Testis (tissue), 3 donors: ENCODE measurements around the gene CSNK1G2. TPM values are rescaled to one million over a fixed set of nuclear protein-coding genes. Genes with fewer than 3 reads are reported as not detected.

Source experiments
- DNase-seq: peaks from one replicate; pipeline ENCODE4 v3.0.0-alpha.2; 2019
- H3K27ac ChIP-seq, 2 donors: fragments of 200-600 bp; sonication (generic); one replicate each; pipeline ENCODE4 v1.5.1; 2019
- H3K27me3 ChIP-seq: fragments of 200-600 bp; sonication (generic); one replicate; pipeline ENCODE4 v1.5.1; 2019
- H3K36me3 ChIP-seq: fragments of 200-600 bp; sonication (generic); one replicate; pipeline ENCODE4 v1.5.1; 2017; ENCODE audit warnings: low read depth; ENCODE audit errors: missing control alignments
- H3K4me1 ChIP-seq: fragments of 200-600 bp; sonication (generic); one replicate; pipeline ENCODE4 v1.5.1; 2019
- H3K4me3 ChIP-seq, 2 donors: fragments of 200-600 bp; sonication (generic); one replicate each; pipeline ENCODE4 v1.5.1; 2017 to 2019
- H3K9me3 ChIP-seq: fragments of 200-600 bp; sonication (generic); one replicate; pipeline ENCODE4 v1.5.1; 2017
- POLR2A ChIP-seq: fragments of 450-650 bp; IDR thresholded peaks from one replicate; pipeline ENCODE4 v1.6.1; 2017; ENCODE audit warnings: antibody characterized with exemption, mild to moderate bottlenecking, moderate library complexity
- WGBS, 2 donors: methylation state at CpG; one replicate each; pipeline ENCODE4 v1.1.5; 2018; 5-methylcytosine and 5-hydroxymethylcytosine counted together
- intact Hi-C: fragments of 100-400 bp; cut with DNase I; formaldehyde crosslinking; loops from one replicate; pipeline ENCODE4 v1.15.1; 2023; ENCODE audit warnings: low total_unique reads
- polyA plus RNA-seq: library from polyadenylated mRNA; stranded (reverse); fragments of 350-450 nt; fragmentation: Illumina TruSeq; extraction: RNeasy Lipid Tissue Mini Kit (QIAGEN cat#74804); gene quantifications from one replicate; pipeline ENCODE4 v1.2.3, GENCODE V29; 2014; ENCODE audit warnings: low read depth, low replicate concordance; ENCODE audit not compliant: insufficient read depth
- total RNA-seq, 2 donors: library from RNA; depleted of rRNA; stranded (reverse); fragments of >200 nt; gene quantifications; one replicate each; pipeline ENCODE4 v1.2.3, GENCODE V29; 2016
- TF ChIP-seq, protein P1 (sequence below), 3 experiments: fragments of 450-650 bp in 2 of 3; fragments of 200-600 bp in 1 of 3; sonication (generic) in 1 of 3; IDR thresholded peaks; one replicate each; pipeline ENCODE4 v1.5.1; 2016 to 2019; ENCODE audit warnings: antibody characterized with exemption in 3 of 3, mild to moderate bottlenecking in 2 of 3, moderate library complexity in 1 of 3

The CSNK1G2 gene
- total and polyA plus RNA-seq, 3 donors from 2014 or later: 159 to 287 (median 178) TPM

- H3K4me3 ChIP-seq: no peak overlapping the region
- no peaks in the 10 kb centered on the region for H3K27me3 ChIP-seq
- DNase-seq: no peak
- peaks cover 9% of the 10 kb centered on the region for H3K4me1 ChIP-seq
- H3K9me3 ChIP-seq: no peaks in the 10 kb centered on the region
- no peak overlapping the region for H3K27ac ChIP-seq
- TF ChIP-seq, protein P1, sequence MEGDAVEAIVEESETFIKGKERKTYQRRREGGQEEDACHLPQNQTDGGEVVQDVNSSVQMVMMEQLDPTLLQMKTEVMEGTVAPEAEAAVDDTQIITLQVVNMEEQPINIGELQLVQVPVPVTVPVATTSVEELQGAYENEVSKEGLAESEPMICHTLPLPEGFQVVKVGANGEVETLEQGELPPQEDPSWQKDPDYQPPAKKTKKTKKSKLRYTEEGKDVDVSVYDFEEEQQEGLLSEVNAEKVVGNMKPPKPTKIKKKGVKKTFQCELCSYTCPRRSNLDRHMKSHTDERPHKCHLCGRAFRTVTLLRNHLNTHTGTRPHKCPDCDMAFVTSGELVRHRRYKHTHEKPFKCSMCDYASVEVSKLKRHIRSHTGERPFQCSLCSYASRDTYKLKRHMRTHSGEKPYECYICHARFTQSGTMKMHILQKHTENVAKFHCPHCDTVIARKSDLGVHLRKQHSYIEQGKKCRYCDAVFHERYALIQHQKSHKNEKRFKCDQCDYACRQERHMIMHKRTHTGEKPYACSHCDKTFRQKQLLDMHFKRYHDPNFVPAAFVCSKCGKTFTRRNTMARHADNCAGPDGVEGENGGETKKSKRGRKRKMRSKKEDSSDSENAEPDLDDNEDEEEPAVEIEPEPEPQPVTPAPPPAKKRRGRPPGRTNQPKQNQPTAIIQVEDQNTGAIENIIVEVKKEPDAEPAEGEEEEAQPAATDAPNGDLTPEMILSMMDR (IDR thresholded peaks at IDR 0.05): no peak
- no peak for TF ChIP-seq POLR2A
- intact Hi-C loops: no loop called here
- WGBS, 2 donors: 100% methylated on average over 1 of the region's 1 CpG
- H3K36me3 ChIP-seq: no peaks in the 10 kb centered on the region
These were observed 9.5 kb upstream of the CSNK1G2 start for GRCh38 chr19:1931445-1931844.

DNA sequence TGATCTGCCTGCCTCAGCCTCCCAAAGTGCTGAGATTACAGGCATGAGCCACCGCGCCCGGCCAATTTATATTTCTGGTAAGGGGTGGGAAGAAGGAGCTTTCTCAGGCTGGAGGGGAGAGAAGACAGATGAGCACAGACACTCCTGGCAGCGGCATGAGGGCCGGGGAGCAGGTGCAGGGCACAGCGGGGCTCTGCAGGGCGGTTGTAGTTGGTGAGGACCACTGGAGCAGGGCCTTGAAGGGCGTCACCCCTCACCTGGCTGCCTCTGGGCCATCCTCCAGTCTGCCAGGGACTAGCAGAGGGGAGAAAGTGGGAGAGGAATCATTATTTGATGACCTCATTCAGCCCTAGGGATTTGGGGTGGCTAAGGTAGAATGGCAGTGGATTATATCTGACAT lies 8.6 kb upstream of the CSNK1G2 start:
- 88 to 90% methylated on average over 8 of the region's 8 CpGs for WGBS, 2 donors
- H3K27me3 ChIP-seq: no peaks in the 10 kb centered on the region
- no peak for DNase-seq
- H3K9me3 ChIP-seq: no peaks in the 10 kb centered on the region
- H3K36me3 ChIP-seq: no peaks in the 10 kb centered on the region
- TF ChIP-seq, protein P1 (IDR thresholded peaks at IDR 0.05): no peak
- TF ChIP-seq POLR2A: no peak
- H3K4me3 ChIP-seq: no peak overlapping the region
- H3K27ac ChIP-seq: no peak overlapping the region
- intact Hi-C loops: no loop called here
- H3K4me1 ChIP-seq: peaks cover 9% of the 10 kb centered on the region

DNA sequence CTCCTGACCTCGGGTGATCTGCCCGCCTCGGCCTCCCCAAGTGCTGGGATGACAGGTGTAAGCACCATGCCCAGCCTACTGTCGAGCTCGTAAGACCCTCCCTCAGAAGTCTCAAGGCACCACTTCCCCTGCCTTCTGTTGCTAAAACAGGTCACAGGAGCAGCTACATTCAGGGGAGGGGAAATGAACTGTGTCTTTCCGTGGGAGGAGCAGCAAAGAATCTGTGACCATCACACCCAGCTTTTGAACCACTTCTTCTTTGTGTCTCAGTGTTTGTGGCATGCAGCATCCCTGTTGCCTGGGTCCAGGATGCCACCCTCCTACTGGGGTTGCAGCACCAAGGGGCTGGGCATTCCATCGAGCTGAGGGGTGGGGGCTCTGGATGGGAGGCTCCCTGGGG lies 7.7 kb upstream of the CSNK1G2 start:
- Histone ChIP-seq H3K27ac (no peak overlapping the region), H3K4me3 (no peak overlapping the region), H3K27me3 (no peaks in the 10 kb centered on the region), H3K9me3 (no peaks in the 10 kb centered on the region), H3K36me3 (no peaks in the 10 kb centered on the region), H3K4me1 (peaks cover 9% of the 10 kb centered on the region)
- DNase-seq: no peak
- TF ChIP-seq, protein P1 (IDR thresholded peaks at IDR 0.05): no peak
- no peak for TF ChIP-seq POLR2A
- intact Hi-C loops: no loop called here
- WGBS, 2 donors: 84 to 86% methylated on average over 5 to 7 of the region's 7 CpGs

- Histone ChIP-seq H3K9me3 (no peaks in the 10 kb centered on the region), H3K27me3 (no peaks in the 10 kb centered on the region), H3K4me3 (no peak overlapping the region), H3K4me1 (peaks cover 9% of the 10 kb centered on the region), H3K36me3 (no peaks in the 10 kb centered on the region), H3K27ac (no peak overlapping the region)
- WGBS, 2 donors: 92 to 93% methylated on average over 6 to 8 of the region's 8 CpGs
- intact Hi-C loops: no loop called here
- TF ChIP-seq, protein P1 (IDR thresholded peaks at IDR 0.05): no peak
- TF ChIP-seq POLR2A: no peak
- no peak for DNase-seq
These were observed 7.0 kb upstream of the CSNK1G2 start for GRCh38 chr19:1933942-1934341.

- WGBS, 2 donors: 33 to 49% methylated on average over 10 to 11 of the region's 11 CpGs
- H3K27ac ChIP-seq: peak overlapping the region in 1 of 2 donors; percentile 55
- peaks cover 8% of the 10 kb centered on the region for H3K4me1 ChIP-seq
- H3K4me3 ChIP-seq: no peak overlapping the region
- H3K27me3 ChIP-seq: no peaks in the 10 kb centered on the region
- no peak for TF ChIP-seq POLR2A
- TF ChIP-seq, protein P1 (IDR thresholded peaks at IDR 0.05): no peak
- peak; percentile 65 for DNase-seq
- intact Hi-C loops: no loop called here
- no peaks in the 10 kb centered on the region for H3K36me3 ChIP-seq
- H3K9me3 ChIP-seq: no peaks in the 10 kb centered on the region
These were observed 5.3 kb upstream of the CSNK1G2 start for GRCh38 chr19:1935484-1936208.
